ENCODE results near the gene TTC7B.

Gene TTC7B

GRCh38 chr14:90612801-90613200, 203.4 kb downstream of the TTC7B start:
- no peak for DNase-seq

GRCh38 chr14:90611936-90612335, 204.3 kb downstream of the TTC7B start:
- DNase-seq = no peak

GRCh38 chr14:90611501-90611900, 204.7 kb downstream of the TTC7B start:
- no peak for DNase-seq

GRCh38 chr14:90610346-90611040, 205.7 kb downstream of the TTC7B start:
- DNase-seq = no peak

- no peak for DNase-seq
Measured at GRCh38 chr14:90609376-90609775, 206.9 kb downstream of the TTC7B start.

- DNase-seq = no peak
Measured at GRCh38 chr14:90608929-90609341, 207.3 kb downstream of the TTC7B start.

GRCh38 chr14:90608281-90608680, 207.9 kb downstream of the TTC7B start:
- no peak for DNase-seq

- no peak for DNase-seq
Measured at GRCh38 chr14:90607141-90607540, 209.1 kb downstream of the TTC7B start.

- DNase-seq = no peak
Measured at GRCh38 chr14:90606434-90606833, 209.8 kb downstream of the TTC7B start.

GRCh38 chr14:90605430-90605829, 210.8 kb downstream of the TTC7B start:
- no peak for DNase-seq

- no peak for DNase-seq
Measured at GRCh38 chr14:90604356-90604755, 211.9 kb downstream of the TTC7B start.

- DNase-seq = no peak
Measured at GRCh38 chr14:90603841-90604240, 212.4 kb downstream of the TTC7B start.

- DNase-seq = no peak
Measured at GRCh38 chr14:90603336-90603735, 212.9 kb downstream of the TTC7B start.

GRCh38 chr14:90602088-90602687, 214.0 kb downstream of the TTC7B start:
- peak in 1 of 2 experiments; percentile 16 for DNase-seq

- peak in 1 of 2 experiments; percentile 29 for DNase-seq
Measured at GRCh38 chr14:90601563-90601962, 214.7 kb downstream of the TTC7B start.

GRCh38 chr14:90600619-90601018, 215.6 kb downstream of the TTC7B start:
- DNase-seq = peak; percentile 99 to 100

- DNase-seq = peak; percentile 90 to 91
Measured at GRCh38 chr14:90599748-90600507, 216.3 kb downstream of the TTC7B start.

- peak in 1 of 2 experiments; percentile 18 for DNase-seq
Measured at GRCh38 chr14:90599339-90599738, 216.9 kb downstream of the TTC7B start.

- no peak for DNase-seq
Measured at GRCh38 chr14:90597961-90598360, 218.3 kb downstream of the TTC7B start.

- no peak for DNase-seq
Measured at GRCh38 chr14:90596733-90597132, 219.5 kb downstream of the TTC7B start.

- DNase-seq = peak; percentile 79 to 91
Measured at GRCh38 chr14:90593254-90594040, 222.8 kb downstream of the TTC7B start.

GRCh38 chr14:90592655-90593054, 223.6 kb downstream of the TTC7B start:
- no peak for DNase-seq

GRCh38 chr14:90587918-90588317, 228.3 kb downstream of the TTC7B start:
- no peak for DNase-seq
